ENCODE results near the gene RELN. TPM values are rescaled to one million over a fixed set of nuclear protein-coding genes. Genes with fewer than 3 reads are reported as not detected.

Gene RELN
- total RNA-seq, 1 experiment from 2014 or later, result 0.02 TPM

DNA sequence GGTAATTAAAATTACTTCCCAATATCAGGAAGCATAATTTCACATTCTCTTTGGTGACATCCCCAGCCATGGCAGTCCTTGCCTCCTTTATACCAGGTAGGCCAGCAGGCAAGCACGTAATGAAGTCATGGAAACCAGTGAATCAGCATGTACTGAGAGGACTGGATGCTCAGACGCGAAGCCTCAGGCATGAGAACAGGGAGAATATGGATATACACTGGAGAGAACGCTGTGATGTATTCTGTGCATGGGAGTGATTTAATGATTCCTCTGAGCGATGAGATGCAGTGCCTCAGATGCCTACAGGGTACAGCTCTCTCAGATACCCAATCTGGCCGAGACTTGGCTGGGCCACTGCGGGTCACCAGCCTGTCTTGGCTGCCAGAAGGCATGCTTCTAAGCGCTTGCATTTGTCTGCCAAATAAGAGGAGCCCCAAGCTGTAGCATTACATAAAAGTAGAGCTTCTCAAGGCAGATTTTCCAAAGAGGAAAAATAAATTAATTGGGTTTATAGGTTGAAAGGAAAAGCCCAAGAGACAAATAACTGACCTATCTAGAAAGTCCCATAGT, 238.1 kb downstream of the RELN start:
- Histone ChIP-seq H3K18ac (ENCODE audit: insufficient read length, low read depth, low read length) (no peak overlapping the region), H2BK12ac (ENCODE audit: insufficient read length, low read depth, low read length) (no peak overlapping the region), H3K9ac (ENCODE audit: extremely low read depth, insufficient read length, low read length) (no peak overlapping the region), H3K4ac (ENCODE audit: low read depth, low read length) (no peak overlapping the region), H4K5ac (ENCODE audit: insufficient read length, low read depth, low read length) (no peak overlapping the region), H2AK5ac (ENCODE audit: insufficient read length, low read length) (no peak overlapping the region), H3K23ac (ENCODE audit: insufficient read length, low read depth, low read length) (no peak overlapping the region), H3K79me1 (ENCODE audit: insufficient read depth, low read depth, low read length, poor library complexity, severe bottlenecking) (no peaks in the 10 kb centered on the region), H2AFZ (ENCODE audit: low read length) (no peak overlapping the region), H4K20me1 (ENCODE audit: control insufficient read depth, insufficient read depth, insufficient read length) (no peaks in the 10 kb centered on the region), H4K8ac (replicated peaks; ENCODE audit: insufficient read length, low read depth, low read length) (no peak overlapping the region), H3K27me3 (ENCODE audit: insufficient read depth, low read length) (no peaks in the 10 kb centered on the region), H3K56ac (ENCODE audit: insufficient read length, low read depth, low read length) (no peak overlapping the region), H4K91ac (ENCODE audit: insufficient read length, low read depth, low read length) (no peak overlapping the region), H3K4me1 (ENCODE audit: insufficient read depth, low read length) (no peaks in the 10 kb centered on the region), H2BK15ac (ENCODE audit: low read depth, low read length) (no peak overlapping the region), H3T11ph (ENCODE audit: low read length) (no peak overlapping the region), H2BK20ac (ENCODE audit: low read depth, low read length, poor library complexity, severe bottlenecking) (no peak overlapping the region), H3K79me2 (ENCODE audit: insufficient read depth, low read length) (no peaks in the 10 kb centered on the region), H3K4me2 (ENCODE audit: insufficient read depth, insufficient read length, low read length) (no peak overlapping the region), H3K27ac (ENCODE audit: insufficient read length, low read depth, low read length) (no peak overlapping the region), H3K23me2 (ENCODE audit: insufficient read length, low read depth, low read length, poor library complexity, severe bottlenecking) (no peaks in the 10 kb centered on the region), H2BK5ac (ENCODE audit: insufficient read length, low read length) (no peak overlapping the region), H2BK120ac (ENCODE audit: low read depth, low read length, poor library complexity, severe bottlenecking) (no peak overlapping the region), H3K9me3 (ENCODE audit: control insufficient read depth, low read depth, low read length) (no peaks in the 10 kb centered on the region), H3K14ac (ENCODE audit: insufficient read depth, low read length) (no peak overlapping the region)
- Mint-ChIP-seq H3K36me3 (ENCODE audit: insufficient read depth in 1 of 3, low read depth in 3 of 3) (no peaks in the 10 kb centered on the region), H3K27me3 (ENCODE audit: low read depth) (no peaks in the 10 kb centered on the region), H3K27ac (no peak overlapping the region; a peak in 1 of 7 replicates), H3K4me1 (peaks cover 4 to 5% of the 10 kb centered on the region in 2 experiments; a peak in 3 of 4 replicates), H3K4me3 (no peak overlapping the region), H3K9me3 (no peaks in the 10 kb centered on the region)
- no peak for DNase-seq
- WGBS (ENCODE audit: extremely low coverage, insufficient read length, low lambda C conversion rate), result no CpG with 5 or more reads among the region's 8 CpGs
- TF ChIP-seq, protein P1, sequence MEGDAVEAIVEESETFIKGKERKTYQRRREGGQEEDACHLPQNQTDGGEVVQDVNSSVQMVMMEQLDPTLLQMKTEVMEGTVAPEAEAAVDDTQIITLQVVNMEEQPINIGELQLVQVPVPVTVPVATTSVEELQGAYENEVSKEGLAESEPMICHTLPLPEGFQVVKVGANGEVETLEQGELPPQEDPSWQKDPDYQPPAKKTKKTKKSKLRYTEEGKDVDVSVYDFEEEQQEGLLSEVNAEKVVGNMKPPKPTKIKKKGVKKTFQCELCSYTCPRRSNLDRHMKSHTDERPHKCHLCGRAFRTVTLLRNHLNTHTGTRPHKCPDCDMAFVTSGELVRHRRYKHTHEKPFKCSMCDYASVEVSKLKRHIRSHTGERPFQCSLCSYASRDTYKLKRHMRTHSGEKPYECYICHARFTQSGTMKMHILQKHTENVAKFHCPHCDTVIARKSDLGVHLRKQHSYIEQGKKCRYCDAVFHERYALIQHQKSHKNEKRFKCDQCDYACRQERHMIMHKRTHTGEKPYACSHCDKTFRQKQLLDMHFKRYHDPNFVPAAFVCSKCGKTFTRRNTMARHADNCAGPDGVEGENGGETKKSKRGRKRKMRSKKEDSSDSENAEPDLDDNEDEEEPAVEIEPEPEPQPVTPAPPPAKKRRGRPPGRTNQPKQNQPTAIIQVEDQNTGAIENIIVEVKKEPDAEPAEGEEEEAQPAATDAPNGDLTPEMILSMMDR (conservative IDR thresholded peaks at IDR 0.05), result no peak

Data from H9 (cell line).